ENCODE data around the gene SYT12. TPM values are rescaled to one million over a fixed set of nuclear protein-coding genes. Genes with fewer than 3 reads are reported as not detected.

The SYT12 gene
- total and polyA plus RNA-seq, 2 donors (not counting 3 experiments of a cell fraction or from before 2014, with no cell fraction given): not detected

- TF ChIP-seq JUN (IDR thresholded peaks at IDR 0.05; ENCODE audit: borderline replicate concordance, insufficient read depth, insufficient read length, low read depth): no peak
- no peak for TF ChIP-seq MAX (IDR thresholded peaks at IDR 0.05; ENCODE audit: insufficient read depth, insufficient read length)
- TF ChIP-seq MYC (IDR thresholded peaks at IDR 0.05; ENCODE audit: low read depth, low read length): no peak
- no peak for TF ChIP-seq POLR2AphosphoS5 (IDR thresholded peaks at IDR 0.05; ENCODE audit: insufficient read depth, low read depth, low read length)
- TF ChIP-seq GATA2 (IDR thresholded peaks at IDR 0.05; ENCODE audit: insufficient read depth, insufficient read length, low read depth, low read length): no peak
- no peak for TF ChIP-seq POLR2A (IDR thresholded peaks at IDR 0.05; ENCODE audit: low read depth, low read length)
- TF ChIP-seq CTCF (IDR thresholded peaks at IDR 0.05; ENCODE audit: extremely low read depth in 1 of 2, insufficient read depth in 1 of 2, low read depth in 1 of 2, low read length in 2 of 2): no peak
- no peak for TF ChIP-seq FOS (IDR thresholded peaks at IDR 0.05; ENCODE audit: borderline replicate concordance, insufficient read depth, low read length)
- no peak for TF ChIP-seq EZH2 (IDR thresholded peaks at IDR 0.05; ENCODE audit: borderline replicate concordance, low read depth, low read length, severe bottlenecking)
- dilution Hi-C loops (cut with MboI; ENCODE audit: extremely low pct_ligation_motif_present, low sequenced_read_pairs): no loop called here
- BruUV-seq (replicated peaks): no TSS peak
- no peak overlapping the region for H3K4me2 ChIP-seq (ENCODE audit: insufficient read depth, low read length)
- no peaks in the 10 kb centered on the region for H4K20me1 ChIP-seq (replicated peaks; ENCODE audit: control insufficient read depth, extremely low read depth, insufficient read depth, low read length)
- no peak overlapping the region for H2AFZ ChIP-seq (ENCODE audit: low read depth, low read length)
- intact Hi-C loops (cut with micrococcal nuclease): no loop called here
- no peak overlapping the region for H3K4me3 ChIP-seq (replicated peaks in 1 of 3; ENCODE audit: insufficient read depth in 1 of 3, low read depth in 1 of 3, low read length in 3 of 3)
- no peak overlapping the region for H3K9ac ChIP-seq (replicated peaks; ENCODE audit: extremely low read depth, insufficient read depth, low read length)
- no peaks in the 10 kb centered on the region for H3K36me3 ChIP-seq (ENCODE audit: control insufficient read depth in 2 of 2, extremely low read depth in 1 of 2, insufficient read depth in 2 of 2, low read length in 2 of 2)
- no peaks in the 10 kb centered on the region for H3K27me3 ChIP-seq (ENCODE audit: control insufficient read depth in 2 of 2, insufficient read depth in 2 of 2, low read length in 2 of 2)
- FAIRE-seq: no peak
- H3K4me1 ChIP-seq (ENCODE audit: control insufficient read depth, extremely low read depth, insufficient read depth, low read length): no peaks in the 10 kb centered on the region
- POLR2A ChIA-PET: no interaction called here
- H3K9me3 ChIP-seq (replicated peaks; ENCODE audit: control insufficient read depth, insufficient read depth, low read length): no peaks in the 10 kb centered on the region
- DNase-seq (ENCODE audit: low read depth, low spot score): no peak
- no peaks in the 10 kb centered on the region for H3K79me2 ChIP-seq (ENCODE audit: control insufficient read depth, insufficient read depth, low read length)
- no peaks in the 10 kb centered on the region for H3K9me1 ChIP-seq (replicated peaks; ENCODE audit: control insufficient read depth, extremely low read depth, insufficient read depth, low read length)
- no peak overlapping the region for H3K27ac ChIP-seq (ENCODE audit: insufficient read depth, low read depth, low read length)
- CTCF ChIA-PET: interaction anchor here (1.0 to 1.8 kb wide), 3 partner anchors 9 to 43 kb away, joined by 3 to 4 read pairs (median 3); no protein-coding TSS in a partner anchor
Observed at GRCh38 chr11:67015048-67015447, 7.9 kb upstream of the SYT12 start.
